AG10803 (cell line): ENCODE data around the gene PCBP3.

Experiments used
- DNase-seq: peaks from one replicate; pipeline ENCODE4 v3.0.0; 2010; ENCODE audit warnings: low read depth
- H3K4me3 ChIP-seq: 2 replicates; pipeline ENCODE4 v1.5.1; 2011; ENCODE audit warnings: mild to moderate bottlenecking, low read length, control low read depth
- CTCF ChIP-seq: conservative IDR thresholded peaks from 2 replicates; pipeline ENCODE4 v1.5.1; 2011; ENCODE audit warnings: mild to moderate bottlenecking, low read length, control low read depth, inconsistent platforms

PCBP3 gene

DNA sequence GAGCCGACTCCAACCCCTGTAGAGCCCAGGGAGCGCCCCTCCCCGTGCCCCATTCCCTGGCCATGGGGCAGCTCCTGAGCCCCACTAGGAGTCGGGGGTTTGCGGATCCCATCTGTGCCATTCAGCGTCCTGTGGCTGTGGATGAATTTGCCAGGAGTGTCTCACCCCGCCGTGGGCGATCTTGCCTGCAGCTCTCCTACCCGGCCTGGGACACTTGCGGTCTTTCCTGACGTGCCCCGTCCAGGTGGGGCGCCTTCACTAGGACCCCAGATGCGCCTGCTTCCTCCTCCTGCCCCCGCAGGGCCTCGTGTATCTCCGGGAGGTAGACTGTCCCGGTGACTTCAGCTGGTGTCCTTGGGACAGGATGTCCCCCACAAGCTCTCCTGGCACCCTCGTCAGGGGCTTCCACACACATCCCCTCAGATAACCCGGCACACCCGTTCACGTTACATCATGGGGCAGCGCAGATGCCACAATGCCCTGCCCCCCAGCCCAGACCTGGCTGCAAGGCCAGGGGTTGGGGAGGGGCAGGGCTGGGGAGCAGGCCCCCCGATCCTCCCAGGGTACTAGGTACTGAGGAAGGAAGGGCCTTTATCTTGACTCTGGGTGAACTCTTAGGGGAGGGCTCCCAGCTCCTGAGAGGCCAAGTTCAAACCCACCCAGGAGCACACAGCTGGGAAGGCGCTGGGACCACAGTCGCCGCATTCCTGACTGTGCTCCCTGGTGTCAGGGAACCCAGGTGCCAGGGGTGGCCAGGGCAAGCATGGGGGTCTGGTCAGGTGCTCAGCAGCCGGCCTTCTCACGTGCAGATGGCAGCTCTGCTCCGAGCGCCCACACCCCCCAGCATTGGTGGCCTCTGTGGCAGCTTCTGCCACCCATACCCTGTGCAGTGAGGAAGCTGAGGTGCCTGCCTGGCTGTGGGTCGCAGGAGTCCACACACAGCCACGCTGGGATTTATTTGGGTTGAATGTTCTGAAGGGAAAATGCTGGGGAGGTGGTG lies 284.6 kb downstream of the PCBP3 start:
- no peak overlapping the region for H3K4me3 ChIP-seq
- TF ChIP-seq CTCF, result no peak
- DNase-seq, result no peak

DNA sequence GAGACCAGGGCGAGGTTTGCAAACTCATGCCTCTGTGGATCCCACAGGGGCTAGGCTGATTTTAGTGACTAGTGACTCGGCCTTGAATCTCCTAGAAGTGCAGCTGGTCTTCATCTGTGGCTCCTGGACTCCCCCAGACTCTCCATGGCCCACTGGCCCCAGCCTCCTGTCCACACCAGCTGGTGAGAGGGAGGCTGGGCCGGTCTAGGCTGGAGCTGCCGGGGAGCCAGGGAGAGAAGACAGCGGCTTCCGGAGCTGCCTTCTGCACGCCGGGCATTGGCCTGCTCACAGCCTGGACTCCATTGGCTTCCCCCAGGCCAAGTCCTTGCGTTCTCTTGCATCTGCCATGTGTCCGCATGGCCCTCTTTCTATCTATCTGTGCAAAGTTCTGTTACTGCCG lies 285.9 kb downstream of the PCBP3 start:
- TF ChIP-seq CTCF, result no peak
- H3K4me3 ChIP-seq, result no peak overlapping the region
- no peak for DNase-seq

- no peak for TF ChIP-seq CTCF
- no peak overlapping the region for H3K4me3 ChIP-seq
- no peak for DNase-seq
Measured at GRCh38 chr21:45930231-45930760, 286.8 kb downstream of the PCBP3 start.

DNA sequence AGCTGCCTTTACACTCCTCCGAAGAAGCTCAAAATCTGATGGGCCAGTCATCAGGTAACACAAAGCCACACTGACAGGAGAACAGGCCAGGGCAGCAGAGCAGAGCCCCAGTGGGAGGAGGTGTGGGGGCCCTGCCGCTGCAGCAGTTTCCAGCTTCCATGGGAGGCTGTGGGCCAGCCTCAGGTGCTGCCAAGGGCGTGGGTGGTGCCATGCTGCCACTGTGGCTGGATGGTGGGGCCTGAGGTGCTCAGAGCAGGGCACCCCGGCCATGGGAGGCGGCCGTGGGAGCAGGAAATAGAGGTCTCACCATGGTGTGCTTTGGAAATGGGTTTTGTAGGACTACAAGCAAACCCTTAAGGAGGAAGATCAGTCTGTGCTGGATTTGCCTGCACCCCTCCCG lies 287.3 kb downstream of the PCBP3 start:
- H3K4me3 ChIP-seq, result no peak overlapping the region
- DNase-seq, result no peak
- no peak for TF ChIP-seq CTCF

DNA sequence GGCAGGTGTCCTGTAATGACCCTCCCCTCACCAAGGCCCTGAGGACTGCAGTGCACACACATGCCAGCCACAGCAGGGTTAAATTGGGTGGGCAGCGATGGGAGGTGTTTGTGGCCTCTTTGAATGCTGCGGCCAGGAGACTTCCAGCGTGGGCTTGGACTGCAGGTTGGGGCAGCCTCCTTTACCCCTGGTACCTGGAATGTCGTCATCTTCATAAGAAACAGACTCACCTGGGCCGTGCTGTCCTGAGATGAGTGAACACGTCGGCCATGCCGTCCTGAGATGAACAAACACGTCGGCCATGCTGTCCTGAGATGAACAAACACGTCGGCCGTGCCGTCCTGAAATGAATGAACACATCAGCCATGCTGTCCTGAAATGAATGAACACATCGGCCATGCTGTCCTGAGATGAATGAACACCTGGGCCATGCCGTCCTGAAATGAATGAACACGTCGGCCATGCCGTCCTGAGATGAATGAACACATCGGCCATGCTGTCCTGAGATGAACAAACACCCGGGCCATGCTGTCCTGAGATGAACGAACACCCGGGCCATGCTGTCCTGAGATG lies 288.0 kb downstream of the PCBP3 start:
- DNase-seq, result no peak
- H3K4me3 ChIP-seq, result no peak overlapping the region
- TF ChIP-seq CTCF, result no peak

DNA sequence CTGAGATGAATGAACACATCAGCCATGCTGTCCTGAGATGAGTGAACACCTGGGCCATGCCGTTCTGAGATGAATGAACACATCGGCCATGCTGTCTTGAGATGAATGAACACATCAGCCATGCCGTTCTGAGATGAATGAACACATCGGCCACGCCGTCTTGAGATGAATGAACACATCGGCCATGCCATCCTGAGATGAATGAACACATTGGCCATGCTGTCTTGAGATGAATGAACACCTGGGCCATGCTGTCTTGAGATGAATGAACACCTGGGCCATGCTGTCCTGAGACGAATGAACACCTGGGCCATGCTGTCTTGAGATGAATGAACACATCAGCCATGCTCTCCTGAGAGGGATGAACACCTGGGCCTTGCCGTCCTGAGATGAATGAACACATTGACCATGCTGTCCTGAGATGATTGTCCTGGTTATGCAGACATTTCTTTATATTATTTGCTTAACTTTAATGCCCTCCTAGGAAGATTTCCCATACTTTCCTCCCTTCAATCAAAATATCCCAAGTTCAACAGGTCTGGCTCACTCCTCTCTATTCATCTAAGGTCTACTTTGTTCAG lies 289.5 kb downstream of the PCBP3 start:
- TF ChIP-seq CTCF, result no peak
- no peak overlapping the region for H3K4me3 ChIP-seq
- DNase-seq, result no peak
